Uterus (tissue), 4 donors: ENCODE measurements around the gene ABL2. TPM values are rescaled to one million over a fixed set of nuclear protein-coding genes. Genes with fewer than 3 reads are reported as not detected.

Experiments
- DNase-seq, 2 donors: peaks; one replicate each; pipeline ENCODE4 v3.0.0-alpha.2; 2019 to 2020
- H3K27ac ChIP-seq, 2 donors: fragments of 200-600 bp; sonication (generic); 1 replicate in 1 of 2; 2 replicates in 1 of 2; pipeline ENCODE4 v1.5.1; 2016 to 2018
- H3K27me3 ChIP-seq, 2 donors: fragments of 200-600 bp; sonication (generic); one replicate each; pipeline ENCODE4 v1.5.1; 2018 to 2019; ENCODE audit warnings: control low read depth in 1 of 2
- H3K36me3 ChIP-seq, 2 donors: fragments of 200-600 bp; sonication (generic); one replicate each; pipeline ENCODE4 v1.5.1; 2019; ENCODE audit warnings: control low read depth in 1 of 2
- H3K4me1 ChIP-seq, 2 donors: fragments of 200-600 bp; sonication (generic); one replicate each; pipeline ENCODE4 v1.5.1; 2018 to 2019; ENCODE audit warnings: control low read depth in 1 of 2
- H3K4me3 ChIP-seq, 2 donors: fragments of 200-600 bp; sonication (generic); 1 replicate in 1 of 2; 2 replicates in 1 of 2; pipeline ENCODE4 v1.5.1; 2018 to 2019; ENCODE audit warnings: mild to moderate bottlenecking in 1 of 2
- H3K9me3 ChIP-seq, 2 donors: fragments of 200-600 bp; sonication (generic); one replicate each; pipeline ENCODE4 v1.5.1; 2019; ENCODE audit warnings: control low read depth in 1 of 2
- POLR2A ChIP-seq, 2 donors: fragments of 450-650 bp; IDR thresholded peaks; one replicate each; pipeline ENCODE4 v1.6.1; 2016; ENCODE audit warnings: antibody characterized with exemption in 2 of 2, mild to moderate bottlenecking in 1 of 2, moderate library complexity in 1 of 2
- intact Hi-C: fragments of 100-400 bp; cut with DNase I; formaldehyde crosslinking; loops from one replicate; pipeline ENCODE4 v1.15.1; 2023; ENCODE audit warnings: low total_unique reads
- total RNA-seq, 4 donors: library from RNA; depleted of rRNA in 3 of 4; stranded (reverse); fragments of >200 nt in 3 of 4; gene quantifications; one replicate each; pipeline versions ENCODE4 v1.1.0 to v1.2.4, GENCODE V29; 2014 to 2023
- TF ChIP-seq, protein P1 (sequence below), 4 experiments: fragments of 200-600 bp in 2 of 4; fragments of 450-650 bp in 2 of 4; sonication (generic) in 2 of 4; IDR thresholded peaks; one replicate each; pipeline ENCODE4 v1.5.1; 2016 to 2019; ENCODE audit warnings: antibody characterized with exemption in 4 of 4, mild to moderate bottlenecking in 2 of 4, moderate library complexity in 1 of 4
- donor health status: DM: yes; HTN: yes; CAD: no.

ABL2 gene
- total RNA-seq, 4 donors from 2014 or later, result 10.3 to 33.1 (median 15.1) TPM

DNA sequence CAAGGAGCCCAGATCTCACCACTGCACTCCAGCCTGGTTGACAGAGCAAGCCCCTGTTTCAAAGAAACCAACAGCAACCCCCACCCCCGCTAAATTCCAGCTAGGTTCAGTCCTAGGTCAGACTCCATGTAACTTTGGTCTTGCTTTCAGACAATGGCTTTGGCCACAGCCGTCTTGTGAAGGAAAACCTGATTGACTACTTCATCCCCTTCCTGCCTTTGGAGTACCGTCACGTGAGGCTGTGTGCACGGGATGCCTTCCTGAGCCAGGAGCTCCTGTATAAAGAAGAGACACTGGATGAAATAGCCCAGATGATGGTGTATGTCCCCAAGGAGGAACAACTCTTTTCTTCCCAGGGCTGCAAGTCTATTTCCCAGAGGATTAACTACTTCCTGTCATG, 134.7 kb downstream of the ABL2 start:
- Histone ChIP-seq H3K4me3 (no peak overlapping the region), H3K4me1 (peaks cover 0 to 2% of the 10 kb centered on the region in 2 donors), H3K9me3 (no peaks in the 10 kb centered on the region), H3K27me3 (no peaks in the 10 kb centered on the region), H3K27ac (no peak overlapping the region), H3K36me3 (no peaks in the 10 kb centered on the region)
- no peak for DNase-seq
- no peak for TF ChIP-seq POLR2A (IDR thresholded peaks at IDR 0.05)
- TF ChIP-seq, protein P1, sequence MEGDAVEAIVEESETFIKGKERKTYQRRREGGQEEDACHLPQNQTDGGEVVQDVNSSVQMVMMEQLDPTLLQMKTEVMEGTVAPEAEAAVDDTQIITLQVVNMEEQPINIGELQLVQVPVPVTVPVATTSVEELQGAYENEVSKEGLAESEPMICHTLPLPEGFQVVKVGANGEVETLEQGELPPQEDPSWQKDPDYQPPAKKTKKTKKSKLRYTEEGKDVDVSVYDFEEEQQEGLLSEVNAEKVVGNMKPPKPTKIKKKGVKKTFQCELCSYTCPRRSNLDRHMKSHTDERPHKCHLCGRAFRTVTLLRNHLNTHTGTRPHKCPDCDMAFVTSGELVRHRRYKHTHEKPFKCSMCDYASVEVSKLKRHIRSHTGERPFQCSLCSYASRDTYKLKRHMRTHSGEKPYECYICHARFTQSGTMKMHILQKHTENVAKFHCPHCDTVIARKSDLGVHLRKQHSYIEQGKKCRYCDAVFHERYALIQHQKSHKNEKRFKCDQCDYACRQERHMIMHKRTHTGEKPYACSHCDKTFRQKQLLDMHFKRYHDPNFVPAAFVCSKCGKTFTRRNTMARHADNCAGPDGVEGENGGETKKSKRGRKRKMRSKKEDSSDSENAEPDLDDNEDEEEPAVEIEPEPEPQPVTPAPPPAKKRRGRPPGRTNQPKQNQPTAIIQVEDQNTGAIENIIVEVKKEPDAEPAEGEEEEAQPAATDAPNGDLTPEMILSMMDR (IDR thresholded peaks at IDR 0.05), result no peak
- intact Hi-C loops, result no loop called here

DNA sequence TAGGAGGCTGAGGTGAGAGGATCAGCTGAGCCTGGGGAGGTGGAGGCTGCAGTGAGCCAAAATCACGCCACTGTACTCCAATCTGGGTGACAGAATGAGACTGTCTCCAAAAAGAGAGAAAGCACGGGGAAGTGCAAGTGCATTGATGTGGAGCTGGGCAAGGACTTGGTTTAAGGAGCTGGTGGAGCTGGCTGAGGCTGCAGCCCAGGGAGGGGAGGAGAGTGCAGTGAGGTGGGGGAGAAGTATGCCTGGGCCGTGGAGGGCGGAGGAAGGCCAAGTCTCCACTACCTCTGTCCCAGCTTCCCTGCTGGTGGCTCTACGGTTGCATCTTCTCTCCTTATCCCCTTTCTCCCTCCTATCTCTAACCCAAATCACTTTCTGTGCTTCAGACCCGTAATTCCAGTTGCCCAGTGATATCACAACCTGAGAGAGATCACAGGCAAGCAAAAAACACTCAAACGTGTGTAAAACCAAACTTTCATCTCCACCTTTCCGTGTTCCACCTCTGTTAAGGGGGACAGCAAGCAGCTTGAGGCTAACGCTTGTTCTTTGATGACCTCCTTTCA, 136.5 kb downstream of the ABL2 start:
- DNase-seq, result no peak
- Histone ChIP-seq H3K4me3 (no peak overlapping the region), H3K27me3 (no peaks in the 10 kb centered on the region), H3K9me3 (no peaks in the 10 kb centered on the region), H3K4me1 (peaks cover 0 to 4% of the 10 kb centered on the region in 2 donors), H3K36me3 (no peaks in the 10 kb centered on the region), H3K27ac (no peak overlapping the region)
- TF ChIP-seq, protein P1 (IDR thresholded peaks at IDR 0.05), result no peak
- intact Hi-C loops, result no loop called here

DNA sequence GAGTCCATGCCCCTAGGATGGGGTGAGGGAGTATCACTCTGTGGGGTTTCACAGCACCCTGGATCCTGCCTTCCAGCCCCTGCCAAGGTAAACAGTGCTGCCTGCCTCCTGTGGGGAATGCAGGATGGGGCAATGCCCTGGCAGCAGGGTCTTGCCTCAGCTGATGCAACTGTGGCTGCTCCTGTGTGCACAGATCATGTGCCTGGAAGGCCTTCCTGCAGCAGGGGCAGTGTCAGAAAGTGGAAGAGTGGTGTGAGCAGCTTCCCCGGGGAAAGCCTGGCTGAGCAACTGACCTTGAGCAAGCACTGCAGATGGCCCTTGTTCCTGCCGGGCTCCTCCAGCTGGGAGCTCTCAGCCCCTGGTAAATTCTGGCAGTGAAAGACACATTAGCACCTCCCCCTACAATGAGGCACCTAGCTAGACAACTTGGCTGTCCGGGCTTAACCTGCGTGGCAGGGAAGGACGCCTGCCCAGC, 137.7 kb downstream of the ABL2 start:
- peaks cover 0 to 4% of the 10 kb centered on the region in 2 donors for H3K4me1 ChIP-seq
- no peak overlapping the region for H3K4me3 ChIP-seq
- H3K36me3 ChIP-seq, result no peaks in the 10 kb centered on the region
- H3K27me3 ChIP-seq, result no peaks in the 10 kb centered on the region
- intact Hi-C loops, result no loop called here
- no peak for TF ChIP-seq POLR2A (IDR thresholded peaks at IDR 0.05)
- TF ChIP-seq, protein P1 (IDR thresholded peaks at IDR 0.05), result no peak
- H3K27ac ChIP-seq, result no peak overlapping the region
- DNase-seq, result peak in 1 of 2 donors; percentile 26
- H3K9me3 ChIP-seq, result no peaks in the 10 kb centered on the region

DNA sequence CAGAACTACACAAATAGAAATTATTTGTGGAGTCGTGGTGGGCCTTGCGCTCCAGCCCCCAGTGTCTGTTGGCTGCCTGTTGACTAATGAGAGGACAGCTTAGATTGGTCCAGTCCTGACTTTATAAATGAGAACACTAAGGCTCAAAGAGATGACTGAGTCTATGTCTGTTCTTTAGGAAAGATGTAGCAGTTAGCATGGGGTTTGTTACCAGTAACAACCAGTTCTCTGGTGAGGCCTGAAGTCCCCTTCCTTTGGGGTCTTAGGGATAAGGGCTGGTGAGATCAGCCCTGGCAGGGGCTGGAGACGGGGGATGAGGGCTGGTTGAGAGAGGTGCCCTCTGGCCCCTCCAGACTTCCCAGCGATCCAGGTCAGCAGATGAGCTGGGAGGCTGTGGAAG, 138.6 kb downstream of the ABL2 start:
- intact Hi-C loops, result no loop called here
- Histone ChIP-seq H3K9me3 (no peaks in the 10 kb centered on the region), H3K36me3 (no peaks in the 10 kb centered on the region), H3K27ac (no peak overlapping the region), H3K27me3 (no peaks in the 10 kb centered on the region), H3K4me1 (peaks cover 0 to 4% of the 10 kb centered on the region in 2 donors), H3K4me3 (no peak overlapping the region)
- DNase-seq, result no peak
- TF ChIP-seq, protein P1 (IDR thresholded peaks at IDR 0.05), result no peak
- no peak for TF ChIP-seq POLR2A (IDR thresholded peaks at IDR 0.05)

DNA sequence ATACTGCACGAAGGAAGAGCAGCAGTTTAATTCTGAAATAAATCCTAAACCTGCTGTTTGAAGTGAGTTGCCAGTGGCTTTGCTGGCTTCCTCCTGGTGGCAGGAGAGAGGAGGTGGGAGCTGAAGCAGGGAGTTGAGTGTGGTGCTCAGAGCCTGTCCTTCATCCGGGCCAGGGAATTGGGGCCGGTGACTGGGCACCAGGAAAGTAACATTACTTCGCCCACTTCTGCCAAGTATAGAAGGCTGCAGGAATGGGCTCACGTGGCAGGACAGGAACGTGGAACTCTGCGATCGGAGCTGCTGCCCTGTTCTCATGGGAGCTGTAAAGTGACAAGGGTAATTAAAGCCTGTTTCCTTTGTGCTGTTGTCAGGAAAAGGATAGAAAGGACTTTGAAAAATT, 139.0 kb downstream of the ABL2 start:
- no peak overlapping the region for H3K27ac ChIP-seq
- H3K4me1 ChIP-seq, result peaks cover 0 to 4% of the 10 kb centered on the region in 2 donors
- TF ChIP-seq, protein P1 (IDR thresholded peaks at IDR 0.05), result no peak
- no peak for TF ChIP-seq POLR2A (IDR thresholded peaks at IDR 0.05)
- H3K36me3 ChIP-seq, result no peaks in the 10 kb centered on the region
- H3K27me3 ChIP-seq, result no peaks in the 10 kb centered on the region
- DNase-seq, result no peak
- H3K9me3 ChIP-seq, result no peaks in the 10 kb centered on the region
- H3K4me3 ChIP-seq, result no peak overlapping the region
- intact Hi-C loops, result no loop called here
